IMR-90 (cell line): ENCODE data around the gene TPCN1. TPM values are rescaled to one million over a fixed set of nuclear protein-coding genes. Genes with fewer than 3 reads are reported as not detected.

Source experiments
- ATAC-seq: fragments of 200-7000 bp; cut with Tn5 transposase; 2 replicates; pipeline ENCODE4 v1.9.1; 2020; ENCODE audit warnings: low read depth, mild to moderate bottlenecking, moderate library complexity
- BruUV-seq: library from RNA; stranded (reverse); fragments of 400-500 nt; replicated peaks from 2 replicates; lab custom pipeline; 2021; lab: Mats Ljungman, UMichigan
- CTCF ChIA-PET: fragments of 300-600 bp; formaldehyde crosslinking; extraction: SDS; loops from one replicate; lab custom pipeline; 2021; ENCODE audit warnings: antibody characterized with exemption; lab: Yijun Ruan, JAX
- POLR2A ChIA-PET: fragments of 300-600 bp; sonication (Branson Sonifier 250); formaldehyde crosslinking; loops from one replicate; lab custom pipeline; 2022; ENCODE audit warnings: antibody characterized with exemption; ENCODE audit not compliant: unreplicated experiment; lab: Charles Lee
- DNase-seq: peaks from one replicate; pipeline ENCODE4 v3.0.0; 2013
- H2AFZ ChIP-seq: replicated peaks from 2 replicates; pipeline ENCODE3; 2013; ENCODE audit warnings: low read length, mild to moderate bottlenecking; ENCODE audit not compliant: poor library complexity
- H2AK5ac ChIP-seq: 2 replicates; pipeline ENCODE4 v1.6.1; 2013; ENCODE audit warnings: low read depth, low read length, inconsistent platforms
- H2AK9ac ChIP-seq: replicated peaks from 2 replicates; pipeline ENCODE3; 2013; ENCODE audit warnings: mild to moderate bottlenecking, low read depth, low read length, moderate library complexity; ENCODE audit not compliant: poor library complexity
- H2BK120ac ChIP-seq: 2 replicates; pipeline ENCODE4 v1.6.1; 2013; ENCODE audit warnings: low read depth, low read length, inconsistent platforms
- H2BK15ac ChIP-seq: 3 replicates; pipeline ENCODE4 v1.6.1; 2013; ENCODE audit warnings: low read depth, low read length, inconsistent platforms
- H2BK20ac ChIP-seq: 2 replicates; pipeline ENCODE4 v1.6.1; 2013; ENCODE audit warnings: low read depth, mild to moderate bottlenecking, inconsistent platforms, low read length, moderate library complexity
- H2BK5ac ChIP-seq: 2 replicates; pipeline ENCODE4 v1.6.1; 2013; ENCODE audit warnings: mild to moderate bottlenecking, low read depth, low read length, inconsistent platforms; ENCODE audit not compliant: poor library complexity, severe bottlenecking
- H3K14ac ChIP-seq: replicated peaks from 2 replicates; pipeline ENCODE4 v1.6.1; 2013; ENCODE audit warnings: low read depth, low read length, inconsistent platforms
- H3K18ac ChIP-seq: 2 replicates; pipeline ENCODE4 v1.6.1; 2013; ENCODE audit warnings: low read depth, low read length, control low read depth
- H3K23ac ChIP-seq: 2 replicates; pipeline ENCODE4 v1.6.1; 2013; ENCODE audit warnings: low read depth, low read length, inconsistent platforms
- H3K27ac ChIP-seq: 2 replicates; pipeline ENCODE4 v1.5.1; 2013; ENCODE audit warnings: mild to moderate bottlenecking, control low read depth, low read length; ENCODE audit not compliant: insufficient read depth
- H3K27me3 ChIP-seq: 2 replicates; pipeline ENCODE4 v1.6.1; 2013; ENCODE audit warnings: low read length; ENCODE audit not compliant: control insufficient read depth, insufficient read depth
- H3K36me3 ChIP-seq: 2 replicates; pipeline ENCODE4 v1.6.1; 2013; ENCODE audit warnings: low read length, mixed read lengths; ENCODE audit not compliant: control insufficient read depth, insufficient read depth
- H3K4ac ChIP-seq: 2 replicates; pipeline ENCODE4 v1.6.1; 2013; ENCODE audit warnings: low read depth, low read length, inconsistent platforms
- H3K4me1 ChIP-seq: 2 replicates; pipeline ENCODE4 v1.6.1; 2013; ENCODE audit warnings: low read length, mixed read lengths; ENCODE audit not compliant: control insufficient read depth, insufficient read depth
- H3K4me2 ChIP-seq: 2 replicates; pipeline ENCODE4 v1.6.1; 2013; ENCODE audit warnings: low read depth, mild to moderate bottlenecking, control low read depth, low read length, moderate library complexity
- H3K4me3 ChIP-seq: 2 replicates; pipeline ENCODE4 v1.5.1; 2013; ENCODE audit warnings: low read depth, mild to moderate bottlenecking, control low read depth, low read length, moderate library complexity; ENCODE audit not compliant: insufficient read depth
- H3K56ac ChIP-seq: 2 replicates; pipeline ENCODE4 v1.6.1; 2013; ENCODE audit warnings: low read length, inconsistent platforms; ENCODE audit not compliant: insufficient read depth; ENCODE audit errors: extremely low read depth
- H3K79me1 ChIP-seq, 2 experiments: 2 replicates each; pipeline ENCODE4 v1.6.1; 2013; ENCODE audit warnings: low read length in 2 of 2, inconsistent platforms in 1 of 2, low read depth in 1 of 2
- H3K9ac ChIP-seq: 2 replicates; pipeline ENCODE4 v1.6.1; 2013; ENCODE audit warnings: low read depth, low read length, control low read depth
- H3K9me1 ChIP-seq: 2 replicates; pipeline ENCODE4 v1.6.1; 2013; ENCODE audit warnings: low read length, inconsistent platforms; ENCODE audit not compliant: insufficient read depth
- H3K9me3 ChIP-seq: 2 replicates; pipeline ENCODE4 v1.6.1; 2013; ENCODE audit warnings: low read length; ENCODE audit not compliant: control insufficient read depth, insufficient read depth
- H4K20me1 ChIP-seq: 2 replicates; pipeline ENCODE4 v1.6.1; 2013; ENCODE audit warnings: low read length, inconsistent platforms; ENCODE audit not compliant: insufficient read depth
- H4K5ac ChIP-seq: 2 replicates; pipeline ENCODE4 v1.6.1; 2013; ENCODE audit warnings: mild to moderate bottlenecking, low read depth, low read length, control low read depth
- H4K8ac ChIP-seq, 2 experiments: 2 replicates each; pipeline ENCODE4 v1.6.1; 2013; ENCODE audit warnings: low read depth in 2 of 2, low read length in 2 of 2, control low read depth in 1 of 2, inconsistent platforms in 1 of 2
- H4K91ac ChIP-seq: 2 replicates; pipeline ENCODE4 v1.6.1; 2013; ENCODE audit warnings: low read depth, low read length, inconsistent platforms; ENCODE audit not compliant: insufficient read depth
- BHLHE40 ChIP-seq: fragments of 150-350 bp; IDR thresholded peaks from 2 replicates; pipeline ENCODE4 v1.6.1; 2016; ENCODE audit warnings: mild to moderate bottlenecking, low read depth, low read length
- CEBPB ChIP-seq: IDR thresholded peaks from 2 replicates; pipeline ENCODE4 v1.6.1; 2012; ENCODE audit warnings: low read depth, low read length, improper control_type of control experiment
- CTCF ChIP-seq: conservative IDR thresholded peaks from 2 replicates; pipeline ENCODE4 v1.5.1; 2012; ENCODE audit warnings: mild to moderate bottlenecking, low read depth, low read length, improper control_type of control experiment
- ELK1 ChIP-seq: fragments of 150-350 bp; IDR thresholded peaks from 2 replicates; pipeline ENCODE4 v1.6.1; 2016; ENCODE audit warnings: low read depth, mild to moderate bottlenecking, low read length, moderate library complexity, borderline replicate concordance
- FOS ChIP-seq: fragments of 150-350 bp; IDR thresholded peaks from 2 replicates; pipeline ENCODE4 v1.6.1; 2016; ENCODE audit warnings: low read depth, low read length
- MAZ ChIP-seq: IDR thresholded peaks from 2 replicates; pipeline ENCODE4 v1.6.1; 2012; ENCODE audit warnings: low read depth, mild to moderate bottlenecking, low read length, improper control_type of control experiment, moderate library complexity, borderline replicate concordance
- MXI1 ChIP-seq: IDR thresholded peaks from 2 replicates; pipeline ENCODE4 v1.6.1; 2012; ENCODE audit warnings: low read depth, mild to moderate bottlenecking, low read length, moderate library complexity, borderline replicate concordance
- NFE2L2 ChIP-seq: fragments of 150-350 bp; IDR thresholded peaks from 2 replicates; pipeline ENCODE4 v1.6.1; 2016; ENCODE audit warnings: low read depth, mild to moderate bottlenecking, low read length
- POLR2A ChIP-seq: IDR thresholded peaks from 2 replicates; pipeline ENCODE4 v1.6.1; 2012; ENCODE audit warnings: mild to moderate bottlenecking, low read depth, low read length
- RFX5 ChIP-seq: IDR thresholded peaks from 2 replicates; pipeline ENCODE4 v1.8.0; 2012; ENCODE audit warnings: low read depth, mild to moderate bottlenecking, low read length, moderate library complexity
- SMC3 ChIP-seq: fragments of 150-350 bp; IDR thresholded peaks from 2 replicates; pipeline ENCODE4 v1.6.1; 2016; ENCODE audit warnings: low read depth, mild to moderate bottlenecking, antibody characterized with exemption, low read length, moderate library complexity
- USF2 ChIP-seq: fragments of 150-350 bp; IDR thresholded peaks from 2 replicates; pipeline ENCODE4 v1.6.1; 2017; ENCODE audit warnings: mild to moderate bottlenecking, antibody characterized with exemption, low read length, low read depth
- WGBS, 2 experiments: methylation state at CpG; one replicate each; pipeline versions ENCODE4 v1.1.5 to v1.1.7; 2013; ENCODE audit warnings: missing lambda C conversion rate in 2 of 2; ENCODE audit not compliant: insufficient read length in 1 of 2; ENCODE audit errors: extremely low coverage in 2 of 2; 5-methylcytosine and 5-hydroxymethylcytosine counted together
- dilution Hi-C: fragments of 300-500 bp; cut with HindIII; formaldehyde crosslinking; loops from one replicate; pipeline ENCODE4 v1.14.3; 2018; ENCODE audit warnings: low sequenced_read_pairs; ENCODE audit not compliant: unreplicated experiment
- in situ Hi-C: fragments of 300-500 bp; cut with MboI; formaldehyde crosslinking; loops from 3 replicates; pipeline ENCODE4 v1.14.3; 2019; ENCODE audit warnings: low sequenced_read_pairs, inconsistent platforms, mixed read lengths
- intact Hi-C: fragments of 100-400 bp; cut with micrococcal nuclease; formaldehyde crosslinking; loops from 2 replicates; pipeline ENCODE4 v1.10.0; 2022
- polyA plus RNA-seq, 3 experiments: library from polyadenylated mRNA; depleted of rRNA; stranded (reverse); fragments of >200 nt; gene quantifications; 2 replicates each; pipeline ENCODE4 v1.2.3, GENCODE V29; 2012; ENCODE audit warnings: low replicate concordance in 1 of 3
- total RNA-seq: library from RNA; depleted of rRNA; stranded (reverse); fragments of >200 nt; gene quantifications from 2 replicates; pipeline ENCODE4 v1.2.3, GENCODE V29; 2012

Gene TPCN1
- total and polyA plus RNA-seq, 2 of the 4 experiments (the other 2 are of a cell fraction), result 2.0 to 13.2 TPM

GRCh38 chr12:113221997-113222729, 899 bp downstream of the TPCN1 start:
- CTCF ChIA-PET, result interaction anchor here (0.6 to 1.3 kb wide), 3 partner anchors 19 to 1608 kb away, joined by 3 read pairs; no protein-coding TSS in a partner anchor
- Histone ChIP-seq H3K9ac (peak overlapping the region; percentile 53), H2BK5ac (peak overlapping the region; percentile 53), H2BK20ac (peak overlapping the region; percentile 28; the same call in 1 of the 2 replicates), H3K9me1 (peaks cover 7% of the 10 kb centered on the region), H3K79me1 (peaks cover 0 to 16% of the 10 kb centered on the region in 2 experiments; a peak in 2 of 4 replicates), H3K4me1 (peaks cover 4% of the 10 kb centered on the region), H3K36me3 (peaks cover 2% of the 10 kb centered on the region; the same call in 1 of the 2 replicates), H3K18ac (peak overlapping the region; percentile 72), H3K27ac (peak overlapping the region; percentile 52), H3K27me3 (no peaks in the 10 kb centered on the region), H2AFZ (peak overlapping the region; percentile 87), H3K4me2 (peak overlapping the region; percentile 45), H3K4ac (peak overlapping the region; percentile 58), H3K56ac (no peak overlapping the region), H2AK5ac (peak overlapping the region; percentile 83), H2AK9ac (peak overlapping the region; percentile 81), H2BK15ac (peak overlapping the region; percentile 50; the same call in 1 of the 3 replicates), H3K9me3 (no peaks in the 10 kb centered on the region), H4K8ac (peak overlapping the region; percentile 14 to 27; a peak in 3 of 4 replicates), H4K91ac (peak overlapping the region; percentile 24; the same call in 1 of the 2 replicates), H2BK120ac (peak overlapping the region; percentile 28; the same call in 1 of the 2 replicates), H3K23ac (peak overlapping the region; percentile 49), H4K20me1 (peaks cover 9% of the 10 kb centered on the region), H3K14ac (peak overlapping the region; percentile 38), H4K5ac (no peak overlapping the region), H3K4me3 (peak overlapping the region; percentile 53)
- POLR2A ChIA-PET, result interaction anchor here (0.6 to 0.7 kb wide), 2 partner anchors 118 to 432 kb away, joined by 3 to 5 read pairs; no protein-coding TSS in a partner anchor
- DNase-seq (no peak), ATAC-seq (no peak)
- intact Hi-C loops, result no loop called here
- TF ChIP-seq CTCF (no peak), FOS (no peak), ELK1 (no peak), BHLHE40 (no peak), USF2 (no peak), CEBPB (no peak), POLR2A (no peak), RFX5 (no peak), NFE2L2 (no peak), MAZ (no peak), MXI1 (no peak), SMC3 (no peak)
- no TSS peak for BruUV-seq
- dilution Hi-C loops, result no loop called here
- in situ Hi-C loops, result no loop called here
- 0% methylated on average over 2 of the region's 12 CpGs; no CpG with 5 or more reads in 1 of the 2 experiments for WGBS, 2 experiments
